ENCODE measurements around the gene RBM20. TPM values are rescaled to one million over a fixed set of nuclear protein-coding genes. Genes with fewer than 3 reads are reported as not detected.

The RBM20 gene
- total and polyA plus RNA-seq, 2 of the 4 experiments (the other 2 are of a cell fraction) = under 0.01 to 0.15 TPM

DNA sequence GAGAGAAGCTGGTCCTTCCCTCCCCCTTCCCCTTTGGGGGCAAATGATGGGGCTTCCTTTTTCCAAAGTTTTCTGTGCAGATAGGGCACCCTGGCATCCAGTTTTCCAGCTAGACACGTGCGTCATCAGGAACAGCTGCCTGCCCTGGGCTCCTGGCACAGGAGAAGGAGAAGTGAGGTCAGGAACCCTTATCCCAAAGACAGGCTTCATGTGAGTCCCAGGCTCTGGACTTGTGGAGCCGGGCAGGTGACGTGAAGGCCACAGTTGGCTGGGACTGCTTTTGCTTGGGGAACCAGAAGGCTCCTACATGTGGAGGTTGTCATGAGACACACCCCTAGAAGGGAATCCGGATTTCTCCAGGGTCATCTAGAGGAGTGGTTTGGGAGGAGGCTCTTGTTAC lies 66.5 kb downstream of the RBM20 start:
- no peak overlapping the region for H4K8ac ChIP-seq (ENCODE audit: low read depth in 2 of 2, low read length in 2 of 2)
- DNase-seq (no peak), ATAC-seq (ENCODE audit: low read depth) (no peak)
- H3K14ac ChIP-seq (replicated peaks; ENCODE audit: low read depth, low read length) = no peak overlapping the region
- TF ChIP-seq SMC3 (IDR thresholded peaks at IDR 0.05; ENCODE audit: low read depth, low read length) = no peak
- TF ChIP-seq CHD1 (IDR thresholded peaks at IDR 0.05; ENCODE audit: low read depth, low read length) = no peak
- TF ChIP-seq POLR2A (IDR thresholded peaks at IDR 0.05; ENCODE audit: low read depth, low read length) = no peak
- TF ChIP-seq NFE2L2 (IDR thresholded peaks at IDR 0.05; ENCODE audit: low read depth, low read length) = no peak
- TF ChIP-seq MAFK (IDR thresholded peaks at IDR 0.05; ENCODE audit: low read depth, low read length) = no peak
- TF ChIP-seq BHLHE40 (IDR thresholded peaks at IDR 0.05; ENCODE audit: low read depth, low read length) = no peak
- TF ChIP-seq FOS (IDR thresholded peaks at IDR 0.05; ENCODE audit: low read depth, low read length) = no peak
- TF ChIP-seq MXI1 (IDR thresholded peaks at IDR 0.05; ENCODE audit: borderline replicate concordance, low read depth, low read length) = no peak
- no peak for TF ChIP-seq CEBPB (IDR thresholded peaks at IDR 0.05; ENCODE audit: low read depth, low read length)
- TF ChIP-seq, protein P1, sequence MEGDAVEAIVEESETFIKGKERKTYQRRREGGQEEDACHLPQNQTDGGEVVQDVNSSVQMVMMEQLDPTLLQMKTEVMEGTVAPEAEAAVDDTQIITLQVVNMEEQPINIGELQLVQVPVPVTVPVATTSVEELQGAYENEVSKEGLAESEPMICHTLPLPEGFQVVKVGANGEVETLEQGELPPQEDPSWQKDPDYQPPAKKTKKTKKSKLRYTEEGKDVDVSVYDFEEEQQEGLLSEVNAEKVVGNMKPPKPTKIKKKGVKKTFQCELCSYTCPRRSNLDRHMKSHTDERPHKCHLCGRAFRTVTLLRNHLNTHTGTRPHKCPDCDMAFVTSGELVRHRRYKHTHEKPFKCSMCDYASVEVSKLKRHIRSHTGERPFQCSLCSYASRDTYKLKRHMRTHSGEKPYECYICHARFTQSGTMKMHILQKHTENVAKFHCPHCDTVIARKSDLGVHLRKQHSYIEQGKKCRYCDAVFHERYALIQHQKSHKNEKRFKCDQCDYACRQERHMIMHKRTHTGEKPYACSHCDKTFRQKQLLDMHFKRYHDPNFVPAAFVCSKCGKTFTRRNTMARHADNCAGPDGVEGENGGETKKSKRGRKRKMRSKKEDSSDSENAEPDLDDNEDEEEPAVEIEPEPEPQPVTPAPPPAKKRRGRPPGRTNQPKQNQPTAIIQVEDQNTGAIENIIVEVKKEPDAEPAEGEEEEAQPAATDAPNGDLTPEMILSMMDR (conservative IDR thresholded peaks at IDR 0.05; ENCODE audit: low read depth, low read length) = no peak
- no peak for TF ChIP-seq RCOR1 (IDR thresholded peaks at IDR 0.05; ENCODE audit: insufficient replicate concordance, low read length)
- TF ChIP-seq, protein P2, sequence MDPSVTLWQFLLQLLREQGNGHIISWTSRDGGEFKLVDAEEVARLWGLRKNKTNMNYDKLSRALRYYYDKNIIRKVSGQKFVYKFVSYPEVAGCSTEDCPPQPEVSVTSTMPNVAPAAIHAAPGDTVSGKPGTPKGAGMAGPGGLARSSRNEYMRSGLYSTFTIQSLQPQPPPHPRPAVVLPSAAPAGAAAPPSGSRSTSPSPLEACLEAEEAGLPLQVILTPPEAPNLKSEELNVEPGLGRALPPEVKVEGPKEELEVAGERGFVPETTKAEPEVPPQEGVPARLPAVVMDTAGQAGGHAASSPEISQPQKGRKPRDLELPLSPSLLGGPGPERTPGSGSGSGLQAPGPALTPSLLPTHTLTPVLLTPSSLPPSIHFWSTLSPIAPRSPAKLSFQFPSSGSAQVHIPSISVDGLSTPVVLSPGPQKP (IDR thresholded peaks at IDR 0.05; ENCODE audit: borderline replicate concordance, low read depth, low read length) = no peak
- TF ChIP-seq, protein P3, sequence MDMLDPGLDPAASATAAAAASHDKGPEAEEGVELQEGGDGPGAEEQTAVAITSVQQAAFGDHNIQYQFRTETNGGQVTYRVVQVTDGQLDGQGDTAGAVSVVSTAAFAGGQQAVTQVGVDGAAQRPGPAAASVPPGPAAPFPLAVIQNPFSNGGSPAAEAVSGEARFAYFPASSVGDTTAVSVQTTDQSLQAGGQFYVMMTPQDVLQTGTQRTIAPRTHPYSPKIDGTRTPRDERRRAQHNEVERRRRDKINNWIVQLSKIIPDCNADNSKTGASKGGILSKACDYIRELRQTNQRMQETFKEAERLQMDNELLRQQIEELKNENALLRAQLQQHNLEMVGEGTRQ (IDR thresholded peaks at IDR 0.05; ENCODE audit: low read depth, low read length) = no peak
- TF ChIP-seq RFX5 (IDR thresholded peaks at IDR 0.05; ENCODE audit: low read depth, low read length) = no peak
- no TSS peak for BruUV-seq (replicated peaks)
- no peak overlapping the region for H2AK5ac ChIP-seq (ENCODE audit: low read depth, low read length)
- in situ Hi-C loops (cut with MboI; ENCODE audit: low sequenced_read_pairs) (no loop called here), intact Hi-C loops (cut with micrococcal nuclease) (no loop called here), dilution Hi-C loops (cut with HindIII; ENCODE audit: low sequenced_read_pairs, unreplicated experiment) (no loop called here)
- peaks cover 8% of the 10 kb centered on the region for H3K4me1 ChIP-seq (ENCODE audit: control insufficient read depth, insufficient read depth, low read length)
- H4K5ac ChIP-seq (ENCODE audit: low read depth, low read length) = no peak overlapping the region
- no peak overlapping the region for H3K18ac ChIP-seq (ENCODE audit: low read depth, low read length)
- no peaks in the 10 kb centered on the region for H3K9me1 ChIP-seq (ENCODE audit: insufficient read depth, low read length)
- H3K27ac ChIP-seq (ENCODE audit: insufficient read depth, low read length) = no peak overlapping the region
- H3K23ac ChIP-seq (ENCODE audit: low read depth, low read length) = no peak overlapping the region
- no peak overlapping the region for H2BK5ac ChIP-seq (ENCODE audit: low read depth, low read length, poor library complexity, severe bottlenecking)
- H2BK15ac ChIP-seq (ENCODE audit: low read depth, low read length) = no peak overlapping the region
- H3K56ac ChIP-seq (ENCODE audit: extremely low read depth, insufficient read depth, low read length) = no peak overlapping the region
- H3K4me2 ChIP-seq (ENCODE audit: low read depth, low read length) = no peak overlapping the region
- H2BK20ac ChIP-seq (ENCODE audit: low read depth, low read length) = no peak overlapping the region
- H4K20me1 ChIP-seq (ENCODE audit: insufficient read depth, low read length) = no peaks in the 10 kb centered on the region
- H2AK9ac ChIP-seq (replicated peaks; ENCODE audit: low read depth, low read length, poor library complexity) = no peak overlapping the region
- no peaks in the 10 kb centered on the region for H3K36me3 ChIP-seq (ENCODE audit: control insufficient read depth, insufficient read depth, low read length)
- H3K4me3 ChIP-seq (ENCODE audit: insufficient read depth, low read depth, low read length) = no peak overlapping the region
- H3K9me3 ChIP-seq (ENCODE audit: control insufficient read depth, insufficient read depth, low read length) = no peaks in the 10 kb centered on the region
- no peak overlapping the region; the same call in 1 of the 2 replicates for H3K4ac ChIP-seq (ENCODE audit: low read depth, low read length)
- no peaks in the 10 kb centered on the region for H3K79me1 ChIP-seq (ENCODE audit: low read depth in 1 of 2, low read length in 2 of 2)
- peaks cover 2% of the 10 kb centered on the region; the same call in 1 of the 2 replicates for H3K27me3 ChIP-seq (ENCODE audit: control insufficient read depth, insufficient read depth, low read length)
- ChIA-PET POLR2A (ENCODE audit: unreplicated experiment) (no interaction called here), CTCF (no interaction called here)
- 100% methylated on average over 2 of the region's 5 CpGs; no CpG with 5 or more reads in 1 of the 2 experiments for WGBS, 2 experiments (ENCODE audit: extremely low coverage in 2 of 2, insufficient read length in 1 of 2)
- no peak overlapping the region for H2AFZ ChIP-seq (replicated peaks; ENCODE audit: low read length, poor library complexity)
- H4K91ac ChIP-seq (ENCODE audit: insufficient read depth, low read depth, low read length) = no peak overlapping the region
- H3K9ac ChIP-seq (ENCODE audit: low read depth, low read length) = no peak overlapping the region
- H2BK120ac ChIP-seq (ENCODE audit: low read depth, low read length) = no peak overlapping the region
